ENCODE measurements around the gene MTMR11. TPM values are rescaled to one million over a fixed set of nuclear protein-coding genes. Genes with fewer than 3 reads are reported as not detected.

MTMR11 gene
- polyA plus RNA-seq, 1 donor from 2014 or later, result 1.6 TPM

DNA sequence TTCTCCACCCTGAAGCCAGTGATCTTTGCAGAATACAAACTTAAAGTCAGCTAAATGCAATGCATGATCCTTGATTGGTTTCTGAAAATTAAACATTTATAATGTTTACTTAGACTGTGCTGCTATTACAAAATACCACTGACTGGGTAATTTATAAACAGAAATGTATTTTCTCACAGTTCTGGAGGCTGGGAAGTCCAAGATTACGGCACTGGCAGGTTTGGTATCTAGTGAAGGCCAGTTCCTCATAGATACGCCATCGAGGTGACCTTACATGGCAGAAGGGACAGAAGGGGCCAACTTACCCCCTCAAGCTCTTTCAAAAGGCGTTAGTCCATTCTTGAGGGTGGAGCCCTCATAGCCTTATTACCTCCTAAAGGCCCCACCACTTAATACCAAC, 40.1 kb downstream of the MTMR11 start:
- Histone ChIP-seq H3K9me3 (ENCODE audit: low read length) (no peaks in the 10 kb centered on the region), H3K4me2 (ENCODE audit: low read length) (no peak overlapping the region), H3K9me2 (ENCODE audit: insufficient read depth, low read length) (no peaks in the 10 kb centered on the region), H4K20me1 (ENCODE audit: insufficient read depth) (no peaks in the 10 kb centered on the region), H3K27ac (ENCODE audit: low read length) (no peak overlapping the region), H3K9ac (ENCODE audit: low read length) (no peak overlapping the region), H3K36me3 (ENCODE audit: insufficient read depth, low read length) (no peaks in the 10 kb centered on the region), H3K4me3 (ENCODE audit: low read length) (no peak overlapping the region), H3K27me3 (ENCODE audit: insufficient read depth, low read depth, low read length) (no peaks in the 10 kb centered on the region), H3K79me2 (replicated peaks; ENCODE audit: insufficient read depth, low read length) (no peaks in the 10 kb centered on the region), H3F3A (ENCODE audit: insufficient read depth, low read length, poor library complexity, severe bottlenecking) (no peaks in the 10 kb centered on the region), H2AFZ (ENCODE audit: low read depth, low read length) (no peak overlapping the region)
- TF ChIP-seq EZH2 (IDR thresholded peaks at IDR 0.05; ENCODE audit: borderline replicate concordance, insufficient read depth, low read length, poor library complexity, severe bottlenecking) (no peak), POLR2AphosphoS5 (IDR thresholded peaks at IDR 0.05) (no peak)
- TF ChIP-seq, protein P1, sequence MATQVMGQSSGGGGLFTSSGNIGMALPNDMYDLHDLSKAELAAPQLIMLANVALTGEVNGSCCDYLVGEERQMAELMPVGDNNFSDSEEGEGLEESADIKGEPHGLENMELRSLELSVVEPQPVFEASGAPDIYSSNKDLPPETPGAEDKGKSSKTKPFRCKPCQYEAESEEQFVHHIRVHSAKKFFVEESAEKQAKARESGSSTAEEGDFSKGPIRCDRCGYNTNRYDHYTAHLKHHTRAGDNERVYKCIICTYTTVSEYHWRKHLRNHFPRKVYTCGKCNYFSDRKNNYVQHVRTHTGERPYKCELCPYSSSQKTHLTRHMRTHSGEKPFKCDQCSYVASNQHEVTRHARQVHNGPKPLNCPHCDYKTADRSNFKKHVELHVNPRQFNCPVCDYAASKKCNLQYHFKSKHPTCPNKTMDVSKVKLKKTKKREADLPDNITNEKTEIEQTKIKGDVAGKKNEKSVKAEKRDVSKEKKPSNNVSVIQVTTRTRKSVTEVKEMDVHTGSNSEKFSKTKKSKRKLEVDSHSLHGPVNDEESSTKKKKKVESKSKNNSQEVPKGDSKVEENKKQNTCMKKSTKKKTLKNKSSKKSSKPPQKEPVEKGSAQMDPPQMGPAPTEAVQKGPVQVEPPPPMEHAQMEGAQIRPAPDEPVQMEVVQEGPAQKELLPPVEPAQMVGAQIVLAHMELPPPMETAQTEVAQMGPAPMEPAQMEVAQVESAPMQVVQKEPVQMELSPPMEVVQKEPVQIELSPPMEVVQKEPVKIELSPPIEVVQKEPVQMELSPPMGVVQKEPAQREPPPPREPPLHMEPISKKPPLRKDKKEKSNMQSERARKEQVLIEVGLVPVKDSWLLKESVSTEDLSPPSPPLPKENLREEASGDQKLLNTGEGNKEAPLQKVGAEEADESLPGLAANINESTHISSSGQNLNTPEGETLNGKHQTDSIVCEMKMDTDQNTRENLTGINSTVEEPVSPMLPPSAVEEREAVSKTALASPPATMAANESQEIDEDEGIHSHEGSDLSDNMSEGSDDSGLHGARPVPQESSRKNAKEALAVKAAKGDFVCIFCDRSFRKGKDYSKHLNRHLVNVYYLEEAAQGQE (IDR thresholded peaks at IDR 0.05; ENCODE audit: borderline replicate concordance), result no peak

DNA sequence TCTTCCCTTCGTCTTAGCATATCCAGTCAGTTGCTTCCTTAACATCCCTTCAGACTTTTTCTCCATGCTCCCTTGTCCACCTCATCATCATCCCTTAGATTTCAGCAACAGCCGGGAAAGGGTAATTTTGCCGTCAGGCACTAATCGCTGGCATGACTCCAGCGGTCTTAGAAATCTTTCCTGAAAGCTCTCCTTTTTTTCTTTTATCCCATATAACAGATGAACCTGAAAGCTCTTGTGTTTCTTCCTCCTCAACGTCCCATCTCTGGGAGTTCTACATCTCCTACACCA, 47.7 kb downstream of the MTMR11 start:
- TF ChIP-seq POLR2AphosphoS5 (IDR thresholded peaks at IDR 0.05) (no peak), RAD21 (conservative IDR thresholded peaks at IDR 0.05) (no peak), SMC3 (conservative IDR thresholded peaks at IDR 0.05; ENCODE audit: poor library complexity) (no peak), MXI1 (conservative IDR thresholded peaks at IDR 0.05; ENCODE audit: poor library complexity, severe bottlenecking) (no peak), TAF1 (IDR thresholded peaks at IDR 0.05; ENCODE audit: low read depth) (no peak), EZH2 (IDR thresholded peaks at IDR 0.05; ENCODE audit: borderline replicate concordance, insufficient read depth, low read length, poor library complexity, severe bottlenecking) (no peak), EP300 (conservative IDR thresholded peaks at IDR 0.05; ENCODE audit: poor library complexity, severe bottlenecking) (no peak)
- Histone ChIP-seq H3K4me2 (ENCODE audit: low read length) (peak overlapping the region; percentile 71), H4K20me1 (ENCODE audit: insufficient read depth) (no peaks in the 10 kb centered on the region), H3K27me3 (ENCODE audit: insufficient read depth, low read depth, low read length) (no peaks in the 10 kb centered on the region), H3K4me3 (ENCODE audit: low read length) (peak overlapping the region; percentile 82), H3K36me3 (ENCODE audit: insufficient read depth, low read length) (no peaks in the 10 kb centered on the region), H3K79me2 (replicated peaks; ENCODE audit: insufficient read depth, low read length) (peaks cover 19% of the 10 kb centered on the region), H3F3A (ENCODE audit: insufficient read depth, low read length, poor library complexity, severe bottlenecking) (peaks cover 9% of the 10 kb centered on the region), H3K9me3 (ENCODE audit: low read length) (no peaks in the 10 kb centered on the region), H3K27ac (ENCODE audit: low read length) (peak overlapping the region; percentile 97), H2AFZ (ENCODE audit: low read depth, low read length) (peak overlapping the region; percentile 57), H3K9ac (ENCODE audit: low read length) (peak overlapping the region; percentile 93), H3K9me2 (ENCODE audit: insufficient read depth, low read length) (no peaks in the 10 kb centered on the region)

DNA sequence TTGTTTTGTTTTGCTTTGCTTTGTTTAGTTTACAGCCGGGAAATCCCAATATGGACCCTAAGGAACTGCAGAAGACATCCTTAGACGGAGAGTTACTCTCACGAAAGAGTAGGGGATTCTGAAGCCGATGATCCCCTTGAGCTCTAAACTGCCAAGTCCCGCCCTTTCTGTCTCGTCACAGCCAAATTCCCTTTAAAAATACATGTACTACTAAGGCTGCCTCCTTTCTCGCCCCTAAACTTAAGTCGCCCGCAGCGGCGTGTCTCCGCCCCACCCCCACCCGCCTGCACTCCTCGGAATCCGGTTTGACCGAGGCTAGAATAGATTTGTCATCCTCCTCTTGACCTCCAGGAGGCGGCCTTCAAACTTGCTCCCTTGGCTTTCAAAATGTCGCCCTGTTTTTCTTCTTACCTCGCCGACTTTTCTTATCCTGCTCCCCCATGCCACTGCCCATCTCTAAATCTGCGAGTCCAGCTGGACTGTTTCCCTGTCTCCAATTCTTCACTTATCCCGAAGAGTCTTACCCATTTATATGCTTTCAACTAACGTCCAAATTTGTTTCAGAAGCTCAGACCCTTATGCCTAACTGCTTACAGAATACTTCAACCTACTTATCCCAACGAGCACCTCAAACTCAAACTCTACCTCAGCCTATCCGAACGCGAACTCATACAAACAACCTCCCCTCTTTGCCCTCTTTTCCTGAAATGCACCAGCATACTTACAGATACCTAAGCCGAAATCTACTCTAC, 48.3 kb downstream of the MTMR11 start:
- Histone ChIP-seq H3K27me3 (ENCODE audit: insufficient read depth, low read depth, low read length) (no peaks in the 10 kb centered on the region), H3K4me2 (ENCODE audit: low read length) (peak overlapping the region; percentile 71), H3K79me2 (replicated peaks; ENCODE audit: insufficient read depth, low read length) (peaks cover 24% of the 10 kb centered on the region), H3K27ac (ENCODE audit: low read length) (peak overlapping the region; percentile 97), H3K9me3 (ENCODE audit: low read length) (no peaks in the 10 kb centered on the region), H4K20me1 (ENCODE audit: insufficient read depth) (no peaks in the 10 kb centered on the region), H3K4me3 (ENCODE audit: low read length) (peak overlapping the region; percentile 82), H3K36me3 (ENCODE audit: insufficient read depth, low read length) (no peaks in the 10 kb centered on the region), H3K9ac (ENCODE audit: low read length) (peak overlapping the region; percentile 93), H3K9me2 (ENCODE audit: insufficient read depth, low read length) (no peaks in the 10 kb centered on the region), H3F3A (ENCODE audit: insufficient read depth, low read length, poor library complexity, severe bottlenecking) (peaks cover 9% of the 10 kb centered on the region), H2AFZ (ENCODE audit: low read depth, low read length) (peak overlapping the region; percentile 57)
- TF ChIP-seq SMC3 (conservative IDR thresholded peaks at IDR 0.05; ENCODE audit: poor library complexity) (peak; percentile 79), RAD21 (conservative IDR thresholded peaks at IDR 0.05) (peak; percentile 65), TAF1 (IDR thresholded peaks at IDR 0.05; ENCODE audit: low read depth) (no peak), EP300 (conservative IDR thresholded peaks at IDR 0.05; ENCODE audit: poor library complexity, severe bottlenecking) (peak; percentile 30), MXI1 (conservative IDR thresholded peaks at IDR 0.05; ENCODE audit: poor library complexity, severe bottlenecking) (peak; percentile 61), EZH2 (IDR thresholded peaks at IDR 0.05; ENCODE audit: borderline replicate concordance, insufficient read depth, low read length, poor library complexity, severe bottlenecking) (no peak), POLR2AphosphoS5 (IDR thresholded peaks at IDR 0.05) (peak; percentile 41)
- TF ChIP-seq, protein P1 (IDR thresholded peaks at IDR 0.05; ENCODE audit: borderline replicate concordance), result no peak
- TF ChIP-seq, protein P2, sequence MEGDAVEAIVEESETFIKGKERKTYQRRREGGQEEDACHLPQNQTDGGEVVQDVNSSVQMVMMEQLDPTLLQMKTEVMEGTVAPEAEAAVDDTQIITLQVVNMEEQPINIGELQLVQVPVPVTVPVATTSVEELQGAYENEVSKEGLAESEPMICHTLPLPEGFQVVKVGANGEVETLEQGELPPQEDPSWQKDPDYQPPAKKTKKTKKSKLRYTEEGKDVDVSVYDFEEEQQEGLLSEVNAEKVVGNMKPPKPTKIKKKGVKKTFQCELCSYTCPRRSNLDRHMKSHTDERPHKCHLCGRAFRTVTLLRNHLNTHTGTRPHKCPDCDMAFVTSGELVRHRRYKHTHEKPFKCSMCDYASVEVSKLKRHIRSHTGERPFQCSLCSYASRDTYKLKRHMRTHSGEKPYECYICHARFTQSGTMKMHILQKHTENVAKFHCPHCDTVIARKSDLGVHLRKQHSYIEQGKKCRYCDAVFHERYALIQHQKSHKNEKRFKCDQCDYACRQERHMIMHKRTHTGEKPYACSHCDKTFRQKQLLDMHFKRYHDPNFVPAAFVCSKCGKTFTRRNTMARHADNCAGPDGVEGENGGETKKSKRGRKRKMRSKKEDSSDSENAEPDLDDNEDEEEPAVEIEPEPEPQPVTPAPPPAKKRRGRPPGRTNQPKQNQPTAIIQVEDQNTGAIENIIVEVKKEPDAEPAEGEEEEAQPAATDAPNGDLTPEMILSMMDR (IDR thresholded peaks at IDR 0.05; ENCODE audit: poor library complexity, severe bottlenecking), result peak; percentile 85

Data from neural cell (in vitro differentiated cells).